NCI-H226 (cell line): ENCODE data around the gene PCYT2.

Experiments
- DNase-seq: peaks from one replicate; pipeline ENCODE4 v3.0.0-alpha.2; 2015

PCYT2 gene

GRCh38 chr17:81851423-81851822 lies 59.8 kb downstream of the PCYT2 start:
- DNase-seq: no peak
